ENCODE measurements around the gene SPATC1L. TPM values are rescaled to one million over a fixed set of nuclear protein-coding genes. Genes with fewer than 3 reads are reported as not detected.
A peak's percentile ranks its signal among the peaks of the same experiment; 100 is the strongest.

SPATC1L gene
- total and polyA plus RNA-seq, 2 of the 8 experiments (the other 6 are each of a cell fraction or from before 2014, with no cell fraction given): 24.9 to 50.0 TPM

- TF ChIP-seq TBP (IDR thresholded peaks at IDR 0.05; ENCODE audit: low read depth, low read length): no peak
- TF ChIP-seq CBX8 (IDR thresholded peaks at IDR 0.05; ENCODE audit: borderline replicate concordance, low read depth, low read length): no peak
- TF ChIP-seq RXRA (IDR thresholded peaks at IDR 0.05; ENCODE audit: insufficient read depth, low read depth, low read length): no peak
- no peak for TF ChIP-seq CBX5 (IDR thresholded peaks at IDR 0.05; ENCODE audit: low read depth, low read length)
- 0 out of 2 replicates have a peak, but pooled peaks have one; percentile 12 for TF ChIP-seq CEBPB (IDR thresholded peaks at IDR 0.05; ENCODE audit: low read depth, low read length)
These were observed 30.8 kb downstream of the SPATC1L start (continued) for GRCh38 chr21:46153247-46154154.
